Common myeloid progenitor, CD34-positive (primary cell): Measurements from ENCODE around the gene TMPRSS6.
A peak's percentile ranks its signal among the peaks of the same experiment; 100 is the strongest.

Source experiments
- CTCF ChIA-PET: fragments of 350-600 bp; sonication (Branson Sonifier 250); formaldehyde crosslinking; loops from one replicate; lab custom pipeline; 2021; ENCODE audit warnings: antibody characterized with exemption; lab: Charles Lee
- POLR2A ChIA-PET: fragments of 350-600 bp; sonication (Branson Sonifier 250); formaldehyde crosslinking; loops from one replicate; lab custom pipeline; 2021; ENCODE audit warnings: antibody characterized with exemption; lab: Charles Lee
- DNase-seq, 3 donors: peaks; one replicate each; pipeline versions ENCODE4 v3.0.0 to v3.0.0-alpha.2; 2013
- H3K27ac ChIP-seq, 2 experiments: 1 replicate in 1 of 2; 2 replicates in 1 of 2; pipeline ENCODE4 v1.7.0; 2013; ENCODE audit warnings: inconsistent platforms in 2 of 2, low read length in 2 of 2, mild to moderate bottlenecking in 2 of 2, low read depth in 1 of 2, moderate library complexity in 1 of 2; ENCODE audit not compliant: severe bottlenecking in 2 of 2, insufficient read depth in 1 of 2, poor library complexity in 1 of 2
- H3K27me3 ChIP-seq, 5 experiments: replicated peaks in 2 of 5; 1 replicate in 3 of 5; 2 replicates in 2 of 5; pipeline versions ENCODE4 v1.6.1 to v1.7.0; 2013; ENCODE audit warnings: low read length in 4 of 5, mild to moderate bottlenecking in 2 of 5, moderate library complexity in 2 of 5, inconsistent platforms in 1 of 5; ENCODE audit not compliant: insufficient read depth in 5 of 5, control insufficient read depth in 4 of 5
- H3K36me3 ChIP-seq, 4 experiments: 1 replicate in 2 of 4; 2 replicates in 2 of 4; pipeline versions ENCODE4 v1.6.1 to v1.7.0; 2013; ENCODE audit warnings: low read length in 3 of 4, control low read depth in 1 of 4, mild to moderate bottlenecking in 1 of 4; ENCODE audit not compliant: control insufficient read depth in 4 of 4, insufficient read depth in 4 of 4
- H3K4me1 ChIP-seq, 4 experiments: 1 replicate in 3 of 4; 2 replicates in 1 of 4; pipeline versions ENCODE4 v1.6.1 to v1.7.1; 2013; ENCODE audit warnings: low read length in 3 of 4, mild to moderate bottlenecking in 3 of 4, control low read depth in 1 of 4, inconsistent platforms in 1 of 4, moderate library complexity in 1 of 4; ENCODE audit not compliant: control insufficient read depth in 4 of 4, insufficient read depth in 4 of 4; ENCODE audit errors: control extremely low read depth in 1 of 4
- H3K4me3 ChIP-seq, 7 experiments: 1 replicate in 4 of 7; 2 replicates in 3 of 7; pipeline versions ENCODE4 v1.5.1 to v1.7.0; 2013; ENCODE audit warnings: mild to moderate bottlenecking in 7 of 7, low read length in 6 of 7, moderate library complexity in 6 of 7, inconsistent platforms in 2 of 7, low read depth in 2 of 7, control low read depth in 1 of 7; ENCODE audit not compliant: insufficient read depth in 4 of 7, control insufficient read depth in 1 of 7; ENCODE audit errors: extremely low read depth in 1 of 7
- H3K9me3 ChIP-seq, 5 experiments: 1 replicate in 4 of 5; 2 replicates in 1 of 5; pipeline versions ENCODE4 v1.6.1 to v1.7.1; 2013; ENCODE audit warnings: low read length in 4 of 5, mild to moderate bottlenecking in 2 of 5, inconsistent platforms in 1 of 5, low read depth in 1 of 5, moderate library complexity in 1 of 5; ENCODE audit not compliant: control insufficient read depth in 4 of 5, insufficient read depth in 2 of 5; ENCODE audit errors: control extremely low read depth in 1 of 5
- WGBS: methylation state at CpG from one replicate; pipeline ENCODE4 v1.1.5; 2013; ENCODE audit not compliant: insufficient coverage; 5-methylcytosine and 5-hydroxymethylcytosine counted together

TMPRSS6 gene

DNA sequence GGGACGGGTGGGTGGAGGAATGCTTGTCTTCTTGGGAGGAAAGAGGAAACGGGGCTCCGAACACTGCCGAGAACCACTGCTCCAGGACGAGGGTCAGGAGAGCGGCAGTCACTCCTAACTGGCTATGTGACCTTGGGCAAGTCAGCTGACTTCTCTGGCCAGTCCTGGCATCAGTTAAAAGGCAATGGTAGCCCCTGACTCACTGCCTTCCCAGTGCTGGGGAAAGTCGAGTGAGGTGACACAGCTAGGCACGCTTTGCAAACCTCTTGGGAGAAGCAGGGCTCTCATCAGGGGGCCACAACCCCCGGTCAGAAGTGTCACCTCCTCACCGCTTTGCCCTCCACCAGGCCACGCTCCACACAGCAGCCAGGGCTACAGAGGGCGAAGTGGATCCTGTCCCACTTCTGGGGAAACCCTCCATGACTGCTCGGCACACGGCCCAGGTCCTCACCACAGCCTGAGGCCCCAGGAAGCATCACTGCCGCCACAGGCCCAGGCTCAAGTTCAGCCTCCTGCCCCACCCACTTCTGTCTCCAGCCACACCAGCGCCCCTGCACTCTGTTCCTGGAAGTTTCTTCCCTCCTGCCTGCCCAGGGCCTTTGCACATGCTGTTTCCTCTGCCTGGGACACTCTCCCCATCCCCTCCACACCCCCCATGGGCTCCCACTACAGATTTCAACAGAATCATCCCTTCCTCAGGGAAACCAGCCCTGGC is 23.9 kb upstream of the TMPRSS6 start:
- H3K4me1 ChIP-seq = no peaks in the 10 kb centered on the region
- H3K27me3 ChIP-seq = no peaks in the 10 kb centered on the region
- peak in 2 of 3 donors; percentile 40 to 49 for DNase-seq
- H3K9me3 ChIP-seq = no peaks in the 10 kb centered on the region
- ChIA-PET POLR2A (no interaction called here), CTCF (interaction anchor here (1.0 to 1.5 kb wide), 2 partner anchors 11 kb away, joined by 3 to 5 read pairs; no protein-coding TSS in a partner anchor)
- no peak overlapping the region for H3K27ac ChIP-seq
- no peaks in the 10 kb centered on the region for H3K36me3 ChIP-seq
- WGBS = 50% methylated on average over 12 of the region's 16 CpGs
- no peak overlapping the region for H3K4me3 ChIP-seq

DNA sequence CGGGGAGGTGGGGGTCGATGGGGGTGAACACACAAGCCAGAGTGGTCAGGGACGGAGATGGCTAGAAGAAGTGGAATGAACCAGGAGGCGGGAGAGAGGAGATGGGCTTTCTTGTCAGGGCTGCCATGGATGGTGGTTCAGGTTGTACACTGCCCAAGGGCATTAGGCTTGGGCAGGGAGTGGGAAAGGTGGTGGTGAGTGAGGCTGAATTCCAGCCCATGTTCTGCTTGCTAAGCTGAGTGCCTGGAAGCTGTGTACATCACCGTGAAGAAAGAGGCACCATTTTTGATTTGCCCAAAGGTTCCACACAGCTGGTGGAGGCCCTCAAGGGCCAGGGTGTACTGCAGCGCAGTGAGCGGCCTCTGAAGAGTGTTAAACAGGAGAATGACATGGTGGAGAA is 23.3 kb upstream of the TMPRSS6 start:
- no peak for DNase-seq

DNA sequence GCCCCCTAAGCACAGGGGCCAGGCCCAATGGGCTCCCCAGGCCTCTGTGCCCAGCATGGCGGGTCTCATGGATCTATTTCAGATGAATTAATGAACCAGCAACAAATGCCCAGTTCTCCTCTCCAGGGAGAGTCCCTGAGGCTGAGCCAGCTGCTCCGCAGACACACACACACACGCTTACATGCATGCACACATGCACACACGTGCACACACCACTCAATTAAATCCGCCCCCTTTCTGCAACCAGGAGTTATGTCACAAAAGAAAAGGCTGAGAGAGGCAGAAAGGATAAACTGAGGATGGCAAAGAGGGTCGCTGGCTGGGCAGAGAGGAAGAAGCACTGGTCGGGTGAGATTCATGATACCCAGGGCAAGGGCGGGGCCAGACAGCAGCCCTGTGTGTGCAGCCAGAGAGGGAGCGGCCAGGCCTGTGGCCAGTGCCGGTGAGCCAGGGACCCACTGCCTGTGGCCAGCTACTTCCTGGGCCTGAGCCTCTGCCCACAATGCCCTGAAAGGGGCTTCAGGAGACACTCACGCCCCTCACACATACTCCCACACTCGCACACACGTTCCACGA is 20.4 kb upstream of the TMPRSS6 start:
- POLR2A ChIA-PET = no interaction called here
- CTCF ChIA-PET = interaction anchor here (1.2 kb wide), 2 partner anchors 9 to 50 kb away, joined by 3 read pairs; no protein-coding TSS in a partner anchor
- DNase-seq = no peak
- no peak overlapping the region for H3K27ac ChIP-seq
- H3K36me3 ChIP-seq = no peaks in the 10 kb centered on the region
- WGBS = 92% methylated on average over 5 of the region's 14 CpGs
- H3K4me3 ChIP-seq = no peak overlapping the region
- H3K4me1 ChIP-seq = no peaks in the 10 kb centered on the region
- H3K27me3 ChIP-seq = no peaks in the 10 kb centered on the region
- no peaks in the 10 kb centered on the region for H3K9me3 ChIP-seq

More for the DNA sequence above, 23.3 kb upstream of the TMPRSS6 start:
- CTCF ChIA-PET = interaction anchor here (0.6 to 1.5 kb wide), 2 partner anchors 10 to 14 kb away, joined by 3 to 5 read pairs; no protein-coding TSS in a partner anchor
- POLR2A ChIA-PET = no interaction called here
- 100% methylated on average over 7 of the region's 7 CpGs for WGBS
- Histone ChIP-seq H3K9me3 (no peaks in the 10 kb centered on the region), H3K36me3 (no peaks in the 10 kb centered on the region), H3K27me3 (no peaks in the 10 kb centered on the region), H3K27ac (no peak overlapping the region), H3K4me1 (no peaks in the 10 kb centered on the region), H3K4me3 (no peak overlapping the region)

DNA sequence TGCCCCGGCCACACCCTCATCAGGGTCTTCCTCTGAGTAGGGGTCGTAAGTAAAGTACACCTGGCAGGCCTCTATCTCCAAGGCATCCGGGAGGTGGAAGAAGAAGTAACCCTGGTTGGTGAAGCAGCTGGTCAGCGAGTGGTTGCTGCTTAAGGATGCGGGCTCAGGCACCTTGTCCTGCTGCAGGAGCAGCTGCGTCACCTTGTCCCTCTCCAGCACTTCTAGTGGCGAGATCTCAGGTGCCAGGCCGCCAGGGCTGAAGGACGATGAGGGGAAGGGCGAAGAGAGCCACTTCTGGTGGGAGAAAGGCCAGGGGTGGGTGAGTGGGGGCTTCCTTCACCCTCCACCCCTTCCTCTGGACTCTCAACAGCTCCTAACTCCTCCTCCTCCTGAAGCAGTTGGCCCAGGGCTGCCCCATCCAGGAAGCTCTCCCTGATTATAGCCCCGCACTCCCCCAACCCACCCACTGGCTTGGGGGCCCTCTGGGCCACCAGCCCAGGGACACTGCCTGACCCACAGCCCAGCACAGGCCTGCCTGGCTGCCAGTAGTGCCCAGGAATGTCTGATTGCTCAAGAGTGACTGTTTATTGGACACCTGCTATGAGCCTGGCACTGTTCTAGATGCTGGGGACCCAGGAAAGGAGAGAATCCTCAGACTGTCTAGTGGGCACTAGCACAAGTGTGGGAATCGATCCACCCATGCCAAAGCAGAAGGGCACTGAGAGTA is 19.2 kb upstream of the TMPRSS6 start:
- DNase-seq = no peak
- WGBS = 91% methylated on average over 9 of the region's 12 CpGs
- H3K9me3 ChIP-seq = no peaks in the 10 kb centered on the region
- H3K4me1 ChIP-seq = no peaks in the 10 kb centered on the region
- no peak overlapping the region for H3K27ac ChIP-seq
- H3K36me3 ChIP-seq = no peaks in the 10 kb centered on the region
- CTCF ChIA-PET = no interaction called here
- no peaks in the 10 kb centered on the region for H3K27me3 ChIP-seq
- no peak overlapping the region for H3K4me3 ChIP-seq
- POLR2A ChIA-PET = no interaction called here

DNA sequence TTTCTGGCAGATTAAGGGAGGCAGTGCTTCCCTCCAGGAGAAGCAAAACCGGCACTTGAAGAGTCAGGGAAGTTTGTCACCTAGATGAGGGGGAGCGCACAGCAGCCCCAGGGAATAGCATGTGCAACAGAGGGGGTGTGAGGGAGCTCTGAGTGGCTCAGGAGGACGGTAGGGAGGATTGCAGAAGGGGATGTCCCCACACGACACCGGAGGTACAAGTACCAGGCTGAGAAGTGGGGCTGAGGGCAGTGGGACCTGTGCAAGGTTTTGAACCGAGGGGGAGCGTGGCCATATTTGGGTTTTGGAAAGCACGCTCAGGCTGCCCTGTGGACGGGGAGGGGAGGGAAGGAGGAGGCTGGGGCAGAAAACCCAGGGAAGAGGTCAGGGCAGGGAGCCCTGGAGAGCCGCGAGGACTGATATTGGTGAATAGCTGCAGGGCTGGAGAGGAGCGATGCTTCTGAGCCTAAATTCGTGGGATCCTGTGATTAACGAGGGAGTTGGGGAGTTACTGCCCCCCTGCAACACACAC is 17.9 kb upstream of the TMPRSS6 start:
- DNase-seq = no peak
- WGBS = 94% methylated on average over 13 of the region's 14 CpGs
- no peaks in the 10 kb centered on the region for H3K36me3 ChIP-seq
- H3K27ac ChIP-seq = no peak overlapping the region
- H3K4me1 ChIP-seq = peaks cover 0 to 6% (median 5%) of the 10 kb centered on the region in 4 experiments
- no peaks in the 10 kb centered on the region for H3K27me3 ChIP-seq
- CTCF ChIA-PET = interaction anchor here (0.9 to 1.7 kb wide), 3 partner anchors 8 to 71 kb away, joined by 3 to 7 read pairs (median 3); no protein-coding TSS in a partner anchor
- no peak overlapping the region for H3K4me3 ChIP-seq
- H3K9me3 ChIP-seq = no peaks in the 10 kb centered on the region
- POLR2A ChIA-PET = no interaction called here

DNA sequence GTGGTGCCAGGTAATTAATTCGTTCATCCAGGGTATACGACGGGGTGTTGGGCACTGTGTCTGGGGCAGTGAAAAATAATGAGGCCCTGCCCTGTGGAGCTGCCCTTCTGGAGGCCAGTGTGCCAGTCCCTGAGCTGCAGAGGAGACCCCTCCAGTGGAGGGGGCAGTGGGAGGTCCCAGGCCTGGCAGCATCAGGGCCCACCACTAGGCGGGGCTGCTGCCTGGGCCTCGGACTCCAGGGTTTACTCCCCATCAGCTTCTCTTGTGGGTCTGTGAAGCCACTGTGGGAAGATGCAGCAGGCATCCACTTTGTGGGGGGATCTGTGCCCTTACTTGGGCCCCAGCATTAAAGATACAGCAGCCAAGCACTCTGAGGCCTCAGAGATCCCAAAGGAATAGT is 17.4 kb upstream of the TMPRSS6 start:
- POLR2A ChIA-PET = no interaction called here
- peaks cover 0 to 11% (median 10%) of the 10 kb centered on the region in 4 experiments for H3K4me1 ChIP-seq
- H3K27me3 ChIP-seq = no peaks in the 10 kb centered on the region
- DNase-seq = no peak
- H3K27ac ChIP-seq = no peak overlapping the region
- CTCF ChIA-PET = interaction anchor here (0.7 to 1.7 kb wide), 5 partner anchors 8 to 597 kb away, joined by 3 to 7 read pairs (median 3); no protein-coding TSS in a partner anchor
- H3K9me3 ChIP-seq = no peaks in the 10 kb centered on the region
- H3K36me3 ChIP-seq = no peaks in the 10 kb centered on the region
- no peak overlapping the region for H3K4me3 ChIP-seq
- 94% methylated on average over 3 of the region's 5 CpGs for WGBS
